ENCODE results near the gene KLRF1.

KLRF1 gene, protein sequence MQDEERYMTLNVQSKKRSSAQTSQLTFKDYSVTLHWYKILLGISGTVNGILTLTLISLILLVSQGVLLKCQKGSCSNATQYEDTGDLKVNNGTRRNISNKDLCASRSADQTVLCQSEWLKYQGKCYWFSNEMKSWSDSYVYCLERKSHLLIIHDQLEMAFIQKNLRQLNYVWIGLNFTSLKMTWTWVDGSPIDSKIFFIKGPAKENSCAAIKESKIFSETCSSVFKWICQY

DNA sequence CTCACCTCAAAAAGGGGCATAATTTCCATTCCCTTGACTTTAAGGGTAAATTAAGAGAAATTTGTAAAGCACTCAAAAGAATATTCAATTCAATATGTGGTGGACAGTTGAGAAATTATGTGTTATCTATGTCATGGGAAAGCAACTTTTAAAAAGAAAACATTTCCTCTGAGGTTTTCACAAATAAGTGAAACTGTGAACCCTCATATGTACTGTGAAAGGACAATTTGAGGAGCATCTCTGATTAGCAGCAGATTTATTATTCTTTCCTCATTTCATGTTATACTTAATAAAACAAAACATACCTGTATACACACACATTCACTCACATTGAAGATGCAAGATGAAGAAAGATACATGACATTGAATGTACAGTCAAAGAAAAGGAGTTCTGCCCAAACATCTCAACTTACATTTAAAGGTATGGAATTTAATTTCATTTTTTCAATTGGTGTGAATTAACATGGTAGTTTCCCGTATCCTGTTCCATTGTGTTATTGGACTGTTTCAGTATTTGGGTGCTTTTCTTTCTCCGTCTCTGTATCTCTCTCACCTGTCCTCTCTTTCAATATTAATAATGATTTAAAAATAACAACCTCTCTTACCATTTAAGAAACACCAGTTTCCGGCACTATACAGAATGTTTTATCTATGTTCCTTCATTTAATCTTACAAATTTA, at the start of gene KLRF1:
KLRF1 (plus strand) TSS at position 273 of the 680 bp plus-strand sequence; CDS start at position 337, 64 bp downstream.
- no peak for DNase-seq

DNA sequence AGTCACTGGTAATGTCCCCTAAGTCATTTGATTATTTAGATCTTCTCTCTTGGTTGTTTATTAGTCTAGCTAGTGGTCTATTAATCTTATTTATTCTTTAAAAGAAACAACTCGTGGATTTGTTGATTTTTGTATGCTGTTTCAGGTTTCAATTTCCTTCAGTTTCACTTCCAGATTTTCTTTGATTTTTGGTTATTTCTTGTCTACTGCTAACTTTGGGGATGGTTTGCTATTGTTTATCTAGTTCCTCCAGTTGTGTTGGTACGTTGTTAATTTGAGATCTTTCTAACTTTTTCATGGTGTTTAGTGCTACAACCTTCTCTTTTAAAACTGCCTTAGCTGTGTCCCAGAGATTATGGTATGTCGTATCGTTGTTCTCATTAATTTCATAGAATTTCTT, 48.1 kb upstream of the KLRF1 start:
- DNase-seq: no peak

DNA sequence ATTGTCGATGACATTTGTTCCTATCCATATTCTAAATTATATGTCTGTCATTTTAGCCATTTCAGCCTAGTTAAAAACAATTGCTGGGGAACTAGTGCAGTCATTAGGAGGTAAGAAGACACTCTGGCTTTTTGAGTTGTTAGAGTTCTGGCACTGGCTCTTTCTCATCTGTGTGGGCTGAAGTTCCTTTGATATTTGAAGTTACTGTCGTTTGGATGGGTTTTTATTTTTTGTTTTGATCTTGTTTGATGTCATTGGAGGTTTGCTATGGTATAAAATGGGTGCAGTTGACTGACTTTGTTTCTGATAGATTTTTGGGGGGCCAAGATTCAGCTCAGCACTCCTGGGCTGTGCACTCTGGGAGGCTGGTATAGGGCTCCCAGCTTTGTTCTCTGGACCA, 45.9 kb upstream of the KLRF1 start:
- no peak for DNase-seq

DNA sequence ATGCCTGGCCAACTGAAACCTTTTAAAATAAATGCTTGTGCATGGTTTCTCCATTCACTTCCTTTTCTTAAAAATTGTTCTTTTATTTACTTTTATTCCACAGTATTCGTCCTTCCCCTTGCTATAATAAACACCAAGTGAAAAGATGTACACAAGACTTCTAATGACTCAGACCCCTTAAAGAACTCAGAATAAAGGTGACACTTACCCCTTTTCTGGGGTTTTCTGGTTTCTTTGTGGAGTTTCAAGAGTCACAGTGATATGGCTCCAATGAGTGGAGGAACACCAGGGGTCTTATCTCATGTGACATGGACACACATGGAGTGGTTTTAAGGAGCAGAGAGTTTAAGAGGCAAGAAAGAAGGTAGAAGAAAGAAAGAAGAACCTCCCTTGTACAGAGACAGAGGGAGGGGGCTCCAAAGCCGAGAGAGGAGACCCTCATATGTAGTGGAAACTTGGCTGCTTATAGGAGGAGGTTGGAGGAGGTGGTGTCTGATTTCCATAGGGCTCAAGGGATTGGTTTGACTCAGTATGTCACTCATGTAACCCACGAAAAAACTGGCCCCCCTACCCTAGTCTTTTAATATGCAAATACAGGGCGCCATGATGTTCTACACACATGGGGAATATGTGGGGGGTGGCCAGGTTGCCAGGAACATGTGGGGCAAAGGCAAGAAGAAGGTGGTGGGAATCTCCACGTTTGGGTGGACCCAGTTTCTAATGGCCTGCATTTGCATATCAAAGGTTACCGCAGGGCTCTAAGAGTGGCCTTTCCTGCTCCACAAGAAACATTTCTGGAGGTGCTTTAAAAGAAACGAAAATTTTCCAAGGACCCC, 44.5 kb upstream of the KLRF1 start:
- no peak for DNase-seq

DNA sequence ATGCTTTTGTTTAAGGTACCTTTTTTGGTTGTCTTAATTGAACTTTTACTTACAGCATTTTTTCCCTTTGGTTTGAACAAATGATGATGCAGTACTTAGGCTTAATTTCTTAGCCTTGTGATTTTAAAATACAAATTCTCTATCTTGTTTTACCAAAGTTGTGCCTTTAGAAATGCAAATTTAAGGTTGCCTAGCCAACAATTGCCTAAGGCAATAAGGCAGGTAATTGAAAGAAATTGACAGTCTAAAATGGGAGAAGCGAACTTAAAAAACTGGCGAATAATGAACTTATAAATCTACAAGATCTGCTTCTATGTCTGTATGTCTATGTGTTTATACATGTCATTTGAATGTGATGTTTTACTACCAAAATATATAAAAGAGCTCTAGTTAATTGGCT, 43.0 kb upstream of the KLRF1 start:
- no peak for DNase-seq

DNA sequence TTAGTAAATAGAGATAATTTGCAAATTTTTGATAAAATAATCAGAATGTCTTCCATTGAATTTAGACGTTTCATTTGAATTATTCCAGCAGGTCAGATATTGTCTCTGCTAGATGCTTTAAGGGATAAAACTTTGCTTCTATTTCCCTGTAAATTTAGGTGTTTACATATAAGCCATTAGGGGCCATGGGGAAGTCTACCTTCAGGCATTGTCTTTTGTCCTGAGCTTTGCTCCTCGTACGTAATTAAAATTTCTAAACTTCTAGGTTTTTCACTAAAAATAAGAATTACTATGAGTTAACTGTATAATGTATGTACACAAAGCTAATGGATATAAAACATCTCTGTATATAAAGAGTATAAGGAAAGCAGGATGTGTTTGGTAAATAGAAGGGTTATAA, 42.5 kb upstream of the KLRF1 start:
- DNase-seq: no peak

DNA sequence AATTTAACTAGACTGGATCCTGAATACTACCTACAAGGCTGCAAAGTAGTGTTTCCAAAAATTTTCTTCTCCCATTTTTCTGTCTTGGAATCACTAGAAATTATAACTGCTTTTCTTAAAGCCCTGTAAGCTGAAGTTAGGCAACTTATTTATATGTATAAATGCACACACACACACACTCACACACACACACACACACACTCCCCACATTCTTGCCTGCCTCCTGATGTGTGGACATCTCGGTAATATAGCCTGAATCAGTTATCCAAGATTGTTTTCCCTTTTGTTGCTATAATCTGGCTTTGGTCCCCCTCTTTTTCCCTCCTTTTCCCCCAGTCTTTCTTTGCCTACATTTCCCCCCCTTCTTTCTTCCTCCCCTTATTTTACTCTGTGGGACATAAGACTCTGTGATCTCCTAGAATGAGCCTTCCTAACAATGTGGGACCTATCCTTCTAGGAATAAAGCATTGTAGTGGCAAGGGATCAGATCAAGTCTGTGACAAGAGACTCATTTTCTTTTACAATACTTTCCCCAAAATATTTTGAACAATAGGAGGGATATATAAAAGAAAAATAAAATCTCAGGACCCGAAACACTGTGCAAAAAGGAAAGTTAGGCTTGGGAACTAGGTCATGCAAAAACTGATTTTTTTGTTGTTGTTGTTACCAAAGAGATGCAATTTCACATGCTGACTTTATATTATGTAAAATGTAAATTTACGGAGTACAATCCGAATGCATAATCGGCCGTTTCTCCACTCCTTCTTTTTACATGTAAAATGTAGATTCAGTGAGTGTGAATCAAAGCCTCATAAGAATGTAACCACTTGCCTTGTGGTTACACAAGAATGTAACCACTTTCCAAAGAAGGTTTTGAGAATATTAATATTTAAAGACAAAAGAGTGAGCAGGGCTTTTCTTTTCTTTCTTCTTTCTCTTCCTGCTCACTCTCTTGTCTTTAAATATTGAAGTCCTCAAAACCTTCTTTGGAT, 40.3 kb upstream of the KLRF1 start:
- DNase-seq: no peak

DNA sequence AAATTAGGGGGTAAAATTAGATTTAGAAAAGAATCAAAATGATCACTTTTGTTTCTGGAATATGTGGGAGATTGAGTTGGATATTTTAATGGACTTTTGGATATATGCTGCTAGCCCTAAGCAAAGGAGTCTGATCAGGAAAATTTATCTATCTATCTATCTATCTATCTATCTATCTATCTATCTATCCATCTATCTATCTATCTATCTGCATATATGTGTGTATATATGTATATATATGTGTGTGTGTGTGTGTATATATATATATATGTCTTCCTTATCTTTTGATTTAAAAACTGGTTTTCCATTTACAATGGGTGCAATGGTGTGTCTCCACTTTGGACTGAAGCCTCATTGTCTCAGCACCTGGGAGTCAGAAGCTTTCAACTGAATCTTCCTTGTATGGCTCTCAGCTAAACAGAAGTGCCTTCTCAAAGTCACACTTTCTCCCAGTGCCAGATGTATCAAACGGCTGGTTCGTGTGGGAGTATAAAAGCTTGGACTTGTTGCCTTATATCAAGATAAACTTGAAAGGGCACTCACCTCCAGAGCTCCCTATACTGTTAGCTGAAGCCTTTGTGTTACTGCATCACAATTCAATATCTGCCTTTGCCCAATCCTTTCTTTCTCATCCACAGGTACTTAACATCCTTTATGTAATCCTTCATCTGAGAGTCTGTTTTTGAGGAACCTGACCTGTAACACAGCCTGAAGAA, 34.9 kb upstream of the KLRF1 start:
- no peak for DNase-seq

DNA sequence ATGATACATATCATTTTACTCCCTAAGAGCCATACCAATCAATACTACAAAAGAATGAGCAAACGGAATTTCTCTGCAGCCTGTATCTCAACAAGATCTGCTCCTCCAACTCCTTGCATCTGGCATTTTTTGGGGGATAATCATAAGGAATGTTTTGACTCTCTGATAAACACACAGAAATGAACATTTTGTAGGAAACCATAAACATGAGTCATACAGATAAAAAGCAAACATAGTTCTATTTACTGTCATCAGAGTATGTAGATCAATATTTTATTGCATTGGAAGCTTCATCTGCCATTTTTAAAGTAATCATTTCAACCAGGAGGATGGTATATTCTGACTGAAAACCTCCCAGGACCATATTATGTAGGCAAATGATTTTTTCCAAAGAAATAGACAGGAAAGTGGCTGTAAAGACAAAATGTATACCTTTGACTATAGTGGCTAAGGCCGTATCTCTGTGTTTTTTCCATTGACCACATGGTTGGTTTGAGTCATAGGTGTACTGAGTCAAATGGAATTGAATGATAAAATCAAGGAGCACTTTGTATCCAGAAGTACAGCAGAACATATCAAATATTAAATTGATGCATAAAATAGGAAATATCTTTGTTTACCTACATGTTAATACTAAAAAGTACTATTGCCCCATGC, 34.2 kb upstream of the KLRF1 start:
- DNase-seq: no peak

DNA sequence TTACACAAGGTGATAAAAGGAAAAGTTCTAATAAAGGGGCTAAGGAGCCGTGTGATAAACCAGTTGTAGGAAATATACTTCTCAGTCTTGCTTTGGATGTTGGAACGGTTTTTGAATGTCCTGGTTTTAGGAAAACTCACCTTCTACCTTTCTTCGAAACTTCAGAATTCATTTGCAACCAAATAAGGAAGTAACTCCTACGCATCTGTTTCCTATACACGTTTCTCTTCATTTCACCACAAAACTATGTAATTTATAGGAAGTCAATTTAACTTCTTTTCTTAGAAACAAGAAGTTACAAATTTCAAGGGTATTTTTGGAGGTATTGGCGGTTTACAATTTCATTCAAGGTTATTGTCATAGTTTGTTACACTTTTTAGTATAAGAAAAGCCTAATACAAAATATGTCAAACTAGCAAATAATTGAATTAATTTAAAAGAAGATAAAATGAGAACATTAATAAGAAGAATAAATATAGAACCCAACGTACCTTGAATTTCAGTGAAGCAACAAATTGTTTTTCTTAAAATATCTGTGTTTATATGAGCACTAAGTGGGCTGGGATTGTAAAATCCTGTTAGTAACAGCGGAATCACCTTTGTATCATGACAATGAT, 33.4 kb upstream of the KLRF1 start:
- DNase-seq: no peak

DNA sequence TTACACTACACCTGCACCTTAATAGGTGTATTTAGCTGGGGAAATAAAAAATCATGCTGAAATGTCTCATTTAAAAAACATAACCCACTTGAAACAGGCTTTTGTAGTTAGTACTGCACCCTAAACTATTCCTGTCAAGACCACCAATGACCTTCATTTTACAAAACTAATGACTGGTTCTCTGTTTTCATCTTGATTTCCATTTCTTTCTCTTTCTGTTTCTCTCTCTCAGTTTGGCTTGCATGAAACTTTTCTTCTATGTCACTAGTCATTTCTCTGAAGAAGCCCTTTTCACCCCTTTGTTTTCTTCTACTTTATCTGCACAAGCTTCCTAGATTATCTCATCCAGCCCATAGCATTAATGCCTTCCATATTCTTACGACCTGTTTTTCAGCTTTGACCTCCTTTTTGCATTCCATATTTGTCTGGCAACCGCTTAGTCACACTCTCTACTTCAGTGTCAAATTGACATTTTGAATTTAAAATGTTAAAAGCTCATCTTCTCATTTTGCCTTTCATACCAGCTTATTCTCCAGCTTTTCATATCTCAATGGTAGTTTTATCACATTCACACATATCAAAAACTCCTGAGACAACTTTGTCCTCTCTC, 32.7 kb upstream of the KLRF1 start:
- no peak for DNase-seq

DNA sequence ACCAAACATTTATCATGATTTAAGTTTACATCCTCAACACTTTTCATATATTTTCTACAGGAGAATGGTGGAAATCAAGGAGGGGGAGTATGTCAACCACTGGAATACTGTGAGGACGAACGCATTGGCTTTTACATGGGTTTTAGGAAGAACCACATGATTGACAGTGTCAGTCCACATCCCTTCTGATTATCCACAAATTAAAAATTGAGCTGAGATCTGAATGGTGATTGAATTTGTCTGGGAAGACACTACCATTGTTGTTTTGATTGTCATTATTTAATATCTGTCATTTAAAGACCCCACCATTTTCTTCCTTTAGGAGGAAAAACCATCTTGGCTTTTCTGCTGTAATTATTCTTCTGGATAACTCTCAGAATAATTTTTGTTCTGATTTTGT, 31.3 kb upstream of the KLRF1 start:
- DNase-seq: no peak

DNA sequence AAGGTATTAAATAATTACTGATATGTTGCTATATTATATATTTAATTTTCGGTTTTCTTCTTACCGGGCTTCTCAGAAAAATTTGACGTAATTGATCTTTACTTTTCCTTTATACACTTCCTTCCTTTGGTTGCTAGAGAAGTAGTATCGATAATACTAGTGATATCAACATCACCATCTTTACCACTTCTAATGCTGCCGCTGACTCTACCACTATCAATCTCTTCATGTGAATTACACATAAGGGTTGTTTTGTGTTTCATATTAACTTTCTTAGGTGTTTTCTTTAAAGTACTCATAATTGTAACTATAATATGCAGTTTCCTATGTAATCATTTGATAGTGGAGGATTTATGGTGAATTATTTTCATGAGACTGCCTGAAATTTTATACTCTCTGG, 30.9 kb upstream of the KLRF1 start:
- no peak for DNase-seq

DNA sequence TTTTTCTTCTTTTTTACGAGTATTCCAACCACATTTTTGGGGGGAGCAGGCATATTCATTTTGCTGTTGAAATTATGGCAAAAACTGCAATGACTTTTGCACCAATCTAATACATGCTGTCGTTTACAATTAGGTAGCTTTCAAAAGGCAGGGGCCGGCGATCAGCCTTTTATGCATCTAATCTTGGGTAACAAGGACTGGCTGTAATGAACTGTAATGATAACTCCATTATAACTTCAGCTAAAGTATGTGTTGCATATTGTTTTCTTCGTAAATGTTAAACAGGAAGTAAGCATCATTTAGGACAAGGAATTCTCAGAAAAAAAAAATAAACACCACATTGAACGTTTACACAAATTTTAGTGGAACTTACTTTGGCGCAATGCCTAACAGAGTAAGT, 30.3 kb upstream of the KLRF1 start:
- no peak for DNase-seq

DNA sequence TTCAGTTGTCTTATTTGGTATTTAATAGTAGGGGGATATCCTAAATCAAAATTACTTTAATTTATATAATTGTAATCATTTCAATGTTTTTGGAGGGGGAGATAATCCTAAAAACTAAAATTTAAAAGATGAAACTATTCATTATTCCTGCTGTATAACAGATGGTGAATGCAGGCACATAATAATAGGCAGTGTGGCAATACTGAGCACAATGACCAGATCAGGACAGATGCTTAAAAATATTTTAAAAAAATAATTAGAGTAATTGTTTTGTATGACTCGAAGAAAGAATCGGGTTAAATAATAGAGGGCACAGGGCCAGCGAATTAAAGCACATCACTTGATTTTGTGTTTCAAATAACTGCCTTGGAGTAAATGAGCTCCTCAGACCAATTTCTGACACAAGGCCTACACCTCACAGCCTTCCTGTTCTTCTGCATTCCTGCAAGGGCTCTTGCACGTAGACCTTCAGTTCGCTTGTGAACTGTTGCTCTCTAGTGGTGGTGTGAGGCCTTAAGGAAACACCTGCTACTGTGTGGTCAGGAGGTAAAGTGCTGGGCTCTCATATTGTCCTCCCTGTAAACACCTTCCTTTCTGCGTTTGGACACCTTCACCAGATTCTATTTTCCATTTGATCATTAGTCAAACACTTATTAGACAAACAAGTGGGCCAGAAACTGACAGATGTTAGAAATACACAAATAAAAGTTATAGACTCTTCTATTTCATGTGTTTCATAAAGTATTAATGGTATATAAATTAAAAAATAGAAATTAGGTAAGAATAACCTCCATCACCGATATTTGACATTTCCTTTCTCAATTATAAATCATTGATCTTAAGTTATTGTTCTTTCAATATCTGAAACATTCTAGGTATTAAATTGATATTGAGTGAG, 29.3 kb upstream of the KLRF1 start:
- DNase-seq: peak; percentile 83

DNA sequence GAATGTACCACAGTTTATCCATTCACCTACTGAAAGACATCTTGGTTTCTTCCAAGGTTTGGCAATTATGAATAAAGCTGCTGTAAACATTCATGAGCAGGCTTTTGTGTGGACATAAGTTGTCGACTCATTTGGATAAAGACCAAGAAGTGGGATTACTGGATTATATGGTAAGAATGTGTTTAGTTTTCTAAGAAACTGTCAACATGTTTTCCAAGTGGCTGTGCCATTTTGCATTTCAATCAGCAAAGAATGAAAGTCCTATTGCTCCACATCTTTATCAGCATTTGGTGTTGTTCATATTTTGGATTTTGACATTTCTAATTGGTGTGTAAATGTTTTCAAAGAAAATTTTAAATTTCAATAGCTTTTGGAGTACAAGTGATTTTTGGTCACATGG, 27.3 kb upstream of the KLRF1 start:
- no peak for DNase-seq

DNA sequence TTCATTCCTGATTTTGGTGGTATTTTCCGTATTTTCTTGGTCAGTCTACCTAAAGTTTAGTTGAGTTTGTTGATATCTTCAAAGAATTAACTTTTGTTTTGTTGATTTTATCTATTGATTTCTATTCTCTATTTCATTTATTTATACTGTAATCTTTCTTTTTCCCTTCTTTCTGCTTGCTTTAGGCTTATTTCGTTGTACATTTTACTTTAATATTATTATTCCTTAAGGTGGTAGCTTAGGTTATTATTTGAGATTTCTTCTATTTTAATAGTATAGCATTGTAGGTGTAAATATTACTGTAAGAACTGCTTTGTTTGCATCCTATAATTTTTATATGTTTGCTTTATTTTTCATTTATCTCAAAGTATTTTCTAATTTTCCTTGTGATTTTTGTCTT, 21.4 kb upstream of the KLRF1 start:
- DNase-seq: no peak

DNA sequence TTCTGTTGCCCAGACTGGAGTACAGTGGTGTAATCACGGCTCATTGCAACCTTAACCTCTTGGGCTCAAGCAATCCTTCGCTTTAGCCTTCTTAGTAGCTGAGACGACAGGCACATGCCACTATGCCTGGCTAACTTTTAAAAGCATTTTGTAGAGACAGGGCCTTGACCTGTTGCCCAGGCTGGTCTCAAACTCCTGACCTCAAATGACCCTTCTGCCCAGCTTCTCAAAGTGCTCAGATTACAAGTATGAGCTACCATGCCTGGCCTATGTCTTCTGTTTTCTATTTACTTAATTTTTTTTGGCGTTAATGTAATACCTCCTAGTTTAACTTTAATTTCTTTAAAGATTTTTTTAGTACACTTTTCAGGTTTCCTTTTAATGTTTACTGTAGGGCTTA, 20.6 kb upstream of the KLRF1 start:
- DNase-seq: no peak

DNA sequence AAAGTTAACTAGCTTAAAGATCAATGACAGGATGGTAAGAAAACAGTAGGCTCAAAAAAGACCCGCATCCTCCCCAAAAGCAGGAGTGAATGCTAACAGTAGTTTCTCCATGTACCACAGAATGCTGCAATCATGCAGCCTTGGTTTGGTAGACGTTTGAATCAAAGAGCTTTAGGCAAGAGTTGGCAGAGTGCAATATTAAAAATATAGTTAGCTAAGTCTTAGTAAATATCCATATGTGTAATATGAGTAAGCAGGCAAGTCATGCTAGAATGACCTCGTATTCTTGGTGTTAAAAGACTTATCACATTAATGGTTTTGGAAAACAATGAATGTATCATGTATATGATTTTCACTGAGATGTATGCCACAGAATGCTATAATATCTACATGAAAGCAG, 18.8 kb upstream of the KLRF1 start:
- no peak for DNase-seq

DNA sequence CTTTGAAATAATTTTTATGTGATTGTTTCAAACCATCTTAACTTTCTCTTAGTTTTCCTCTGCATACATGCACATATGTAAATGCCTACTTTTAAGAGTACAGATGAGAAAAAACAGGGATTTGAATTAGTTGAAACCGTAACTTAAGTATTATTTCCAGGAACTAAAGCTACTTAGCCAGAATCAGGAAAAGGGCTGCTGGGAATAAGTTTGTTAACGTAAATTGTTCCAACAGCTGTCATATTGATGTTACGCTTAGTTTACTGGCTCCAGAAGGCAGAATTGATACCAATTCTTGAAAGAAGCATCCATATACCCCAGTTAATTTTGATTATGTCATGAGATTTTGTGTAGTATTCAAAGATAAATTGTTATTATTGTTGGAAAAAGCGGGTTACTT, 17.9 kb upstream of the KLRF1 start:
- DNase-seq: no peak

Data from NCI-H526 treated with DMSO at 0.1 percent for 48 hours (cell line).